ENCODE data around the gene LYZL6.

LYZL6 gene, protein sequence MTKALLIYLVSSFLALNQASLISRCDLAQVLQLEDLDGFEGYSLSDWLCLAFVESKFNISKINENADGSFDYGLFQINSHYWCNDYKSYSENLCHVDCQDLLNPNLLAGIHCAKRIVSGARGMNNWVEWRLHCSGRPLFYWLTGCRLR

DNA sequence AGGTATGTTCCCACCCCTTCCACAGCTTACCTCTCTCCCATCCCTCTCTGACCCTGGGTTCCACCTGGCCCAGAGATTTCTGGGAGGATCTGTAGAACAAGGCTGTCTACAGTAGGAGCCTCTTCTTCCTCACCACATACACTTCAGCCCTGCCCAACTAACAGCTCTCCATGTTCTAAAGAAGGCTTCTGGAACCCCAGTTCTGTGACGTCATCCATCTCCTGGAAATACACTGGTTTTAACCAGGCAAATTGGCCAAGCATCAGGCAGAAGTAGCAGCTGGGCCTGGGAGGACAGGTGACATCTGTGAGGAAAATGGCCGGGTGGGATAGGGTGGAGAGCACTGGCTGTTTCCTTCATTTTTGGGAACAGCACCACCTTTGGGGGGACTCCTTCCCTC lies at the start of gene LYZL6:
LYZL6 (minus strand) TSS at position 177 of the 400 bp plus-strand sequence. CDS start 4,357 bp downstream, outside the sequence.
- DNase-seq (ENCODE audit: low read depth): no peak

DNA sequence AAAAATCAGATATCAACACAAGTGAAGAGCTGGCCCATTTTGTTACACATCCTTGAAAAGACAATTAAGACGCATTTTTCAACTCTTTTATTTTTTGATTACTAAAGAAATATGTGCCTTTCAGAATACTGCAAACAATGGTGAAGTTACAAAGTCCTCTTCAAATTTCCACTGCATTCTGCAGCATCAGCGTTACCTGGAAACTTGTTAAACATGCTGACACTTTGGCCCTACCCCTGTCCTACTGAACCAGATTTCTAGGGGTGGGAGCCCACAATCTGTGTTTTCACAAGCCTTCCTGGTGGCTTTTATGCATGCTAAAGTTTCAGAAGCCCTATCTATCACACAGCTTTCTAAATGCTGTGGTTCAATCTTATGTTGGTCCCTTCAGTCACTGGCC lies 47.6 kb upstream of the LYZL6 start:
- no peak for DNase-seq (ENCODE audit: low read depth)
- H3K4me3 ChIP-seq (ENCODE audit: low read depth, low read length): no peak overlapping the region

More for the DNA sequence above, at the start of gene LYZL6:
- no peak within 1 kb of the TSS for H3K4me3 ChIP-seq (ENCODE audit: low read depth, low read length)

DNA sequence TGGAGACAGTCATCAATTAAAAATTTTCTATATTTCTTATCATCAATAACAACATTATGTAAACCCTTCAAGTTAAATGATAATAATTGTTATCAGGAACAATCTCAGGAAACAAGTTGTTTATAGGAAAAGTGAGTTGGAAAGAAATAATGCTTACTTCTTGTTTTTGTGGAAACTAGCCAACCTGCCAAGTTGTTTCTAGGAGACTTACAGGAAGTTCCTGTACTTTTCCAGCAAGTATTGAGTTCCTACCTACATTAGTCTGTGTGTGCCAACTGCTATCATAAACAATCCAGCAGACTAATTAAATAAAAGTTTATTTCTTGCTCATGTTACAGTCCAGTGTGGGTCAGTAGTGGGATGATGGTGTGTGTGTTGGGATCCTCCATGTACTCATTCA lies 44.7 kb upstream of the LYZL6 start:
- no peak for DNase-seq (ENCODE audit: low read depth)
- no peak overlapping the region for H3K4me3 ChIP-seq (ENCODE audit: low read depth, low read length)

DNA sequence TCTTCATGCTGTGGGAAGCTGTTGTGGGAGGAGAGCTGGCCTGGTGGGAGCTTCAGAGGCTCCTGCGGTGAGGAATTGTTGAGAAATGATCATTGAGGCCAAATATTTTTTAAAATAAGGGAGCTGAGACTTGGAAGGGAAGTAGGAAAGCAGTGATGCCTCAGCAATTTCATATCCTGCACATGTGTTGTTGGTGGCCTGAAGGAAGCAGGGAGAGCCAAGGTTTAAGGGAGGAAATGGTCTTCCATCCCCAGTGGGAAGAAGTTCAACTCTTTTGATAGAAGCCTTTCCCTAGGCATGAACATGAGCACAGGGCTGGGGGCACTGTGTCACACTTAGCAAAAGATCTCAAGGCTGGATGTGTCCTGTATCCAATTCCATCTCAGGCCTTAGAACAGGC lies 43.1 kb upstream of the LYZL6 start, which contains the start of gene CCL14:
CCL14 (minus strand) TSS at position 87 of the 400 bp plus-strand sequence; CDS start at position 7, 80 bp downstream.
- no peak within 1 kb of the TSS for H3K4me3 ChIP-seq (ENCODE audit: low read depth, low read length)
- DNase-seq (ENCODE audit: low read depth): no peak

DNA sequence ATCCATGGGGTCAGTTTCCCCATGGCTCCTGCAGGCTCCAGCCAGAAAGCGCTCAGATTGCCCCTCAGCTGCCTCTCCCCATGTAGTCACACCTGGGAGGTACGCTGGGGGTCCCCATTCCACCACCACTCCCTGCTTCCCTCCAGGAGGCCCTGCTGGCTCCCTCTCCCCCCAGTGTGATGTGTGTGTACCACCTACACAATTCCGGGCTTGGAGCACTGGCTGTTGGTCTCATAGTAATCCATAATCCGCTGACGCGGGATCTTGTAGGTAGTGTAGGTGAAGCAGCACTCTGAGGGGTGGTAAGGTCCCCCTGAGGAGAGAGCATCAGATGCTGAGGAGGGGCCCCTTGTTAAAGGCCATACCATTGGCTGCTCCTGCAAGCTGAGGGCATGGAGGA lies 40.6 kb upstream of the LYZL6 start:
- H3K4me3 ChIP-seq (ENCODE audit: low read depth, low read length): no peak overlapping the region
- no peak for DNase-seq (ENCODE audit: low read depth)

DNA sequence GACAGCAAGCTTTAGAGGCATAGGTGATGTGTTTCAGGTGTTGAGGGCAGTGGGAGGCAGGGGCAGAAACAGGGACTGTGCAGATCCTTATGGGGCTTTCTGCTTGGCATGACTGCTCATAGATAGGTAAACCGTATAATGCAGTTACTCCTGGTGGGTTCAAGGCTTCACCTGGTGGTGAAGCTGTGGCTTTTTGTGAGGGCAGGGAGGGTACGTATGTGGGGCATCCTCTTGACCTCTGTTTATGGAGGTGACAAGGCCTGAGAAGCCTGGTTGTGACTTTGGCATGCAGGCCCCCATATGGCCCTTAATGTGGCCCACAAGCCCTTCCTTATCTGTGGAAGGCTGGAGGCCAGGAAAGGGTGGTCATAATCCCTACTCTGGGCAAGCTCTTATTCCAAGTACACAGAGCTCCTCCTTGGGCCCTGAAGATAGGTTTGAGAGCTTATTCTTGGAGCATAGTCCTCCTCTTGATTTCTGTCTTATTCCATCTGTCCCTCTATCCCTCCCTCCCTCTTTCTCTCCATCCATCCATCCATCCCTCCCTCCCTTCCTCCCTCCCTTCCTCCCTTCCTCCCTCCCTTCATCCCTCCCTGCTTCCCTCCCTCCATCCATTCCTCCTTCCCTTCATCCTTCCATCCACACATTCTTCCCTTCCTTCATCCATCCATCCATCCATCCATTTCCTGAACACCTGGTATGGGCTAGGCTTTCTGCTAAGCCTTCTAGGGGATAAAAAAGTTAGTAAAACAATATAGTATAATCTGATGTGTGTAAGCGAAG lies 39.1 kb upstream of the LYZL6 start:
- DNase-seq (ENCODE audit: low read depth): no peak
- H3K4me3 ChIP-seq (ENCODE audit: low read depth, low read length): no peak overlapping the region

DNA sequence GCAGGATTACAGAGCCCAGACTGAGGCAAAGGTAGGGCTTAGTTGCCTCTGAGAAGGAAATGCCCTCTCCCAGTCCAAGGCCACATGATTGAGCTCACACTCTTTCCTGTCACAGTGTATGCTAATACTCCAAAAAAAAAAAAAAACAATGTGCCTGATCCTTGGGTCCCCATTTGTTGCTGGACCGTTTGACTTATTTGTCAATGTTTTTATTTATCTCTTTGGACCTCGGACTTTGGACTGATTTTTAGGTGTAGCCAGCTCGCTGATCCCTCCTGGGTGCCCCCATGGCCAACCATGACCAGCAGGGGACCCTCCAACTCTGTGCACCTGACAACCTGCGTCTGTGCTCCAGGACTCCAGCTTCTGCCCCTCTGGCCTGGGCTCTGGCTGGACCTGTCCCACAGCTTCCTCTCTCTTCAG lies 38.4 kb upstream of the LYZL6 start:
- DNase-seq (ENCODE audit: low read depth): no peak

DNA sequence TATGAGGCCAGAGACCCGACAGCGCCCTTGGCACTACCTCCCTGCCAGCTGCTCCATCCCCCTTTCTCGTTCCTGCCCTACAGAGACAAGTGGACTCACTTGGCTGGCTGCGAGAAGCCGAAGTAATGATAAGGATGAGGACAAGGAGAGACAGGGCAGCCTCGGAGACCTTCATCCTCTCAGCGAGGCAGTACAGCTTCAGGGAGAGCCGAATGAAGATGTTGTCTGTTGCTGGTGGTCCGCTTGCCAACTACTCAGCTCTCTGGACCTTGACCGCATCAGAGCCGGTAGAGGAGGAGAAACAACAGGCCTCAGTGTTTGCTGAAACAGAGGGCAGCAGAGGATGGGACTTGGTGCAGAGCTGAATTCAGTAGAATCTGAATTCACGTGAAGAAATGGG lies 37.7 kb upstream of the LYZL6 start, which contains the start of gene CCL16:
CCL16 (minus strand) TSS at position 252 of the 400 bp plus-strand sequence; CDS start at position 175, 77 bp downstream.
- DNase-seq (ENCODE audit: low read depth): no peak

More for the DNA sequence above, 38.4 kb upstream of the LYZL6 start:
- H3K4me3 ChIP-seq (ENCODE audit: low read depth, low read length): no peak overlapping the region

DNA sequence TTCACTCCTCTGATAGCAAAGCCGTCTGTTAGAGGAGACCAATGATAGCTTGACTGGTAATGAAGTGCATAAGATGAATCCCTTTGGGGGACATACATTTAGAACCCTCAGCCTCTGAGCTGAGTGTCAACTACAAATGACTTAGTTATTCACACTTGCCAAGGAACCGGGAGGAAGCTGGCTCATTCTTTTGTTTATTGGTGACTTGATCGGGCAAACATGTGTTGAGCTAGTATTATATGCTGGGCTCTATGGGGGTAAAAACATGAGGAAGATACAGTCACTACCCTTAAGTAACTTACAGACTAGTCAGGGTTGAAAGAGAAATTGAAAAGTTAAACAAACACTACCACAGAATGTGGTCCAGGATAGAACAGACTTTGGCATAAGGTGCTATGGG lies 34.8 kb upstream of the LYZL6 start:
- DNase-seq (ENCODE audit: low read depth): no peak
- H3K4me3 ChIP-seq (ENCODE audit: low read depth, low read length): no peak overlapping the region

More for the DNA sequence above, 37.7 kb upstream of the LYZL6 start, which contains the start of gene CCL16:
- H3K4me3 ChIP-seq (ENCODE audit: low read depth, low read length): no peak within 1 kb of the TSS

DNA sequence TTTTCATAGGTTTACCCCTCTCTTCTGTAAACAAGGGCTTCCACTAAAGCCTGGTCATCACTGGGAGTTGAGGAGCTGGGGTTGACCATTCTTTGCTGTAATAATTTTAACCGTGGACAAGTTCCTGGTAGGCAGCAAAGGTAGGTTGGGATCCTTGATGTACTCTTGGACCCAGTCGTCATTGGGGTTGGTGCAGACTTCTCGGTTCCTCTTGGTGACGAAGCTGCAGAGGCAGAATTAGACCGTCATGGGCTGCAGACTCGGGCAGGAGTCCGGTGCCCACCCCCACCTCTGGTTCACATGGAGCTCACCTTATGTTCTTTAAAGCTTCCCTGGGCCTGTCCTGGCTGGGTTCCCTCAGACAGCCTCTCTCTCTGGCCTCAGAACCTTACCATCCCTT lies 34.0 kb upstream of the LYZL6 start:
- no peak for DNase-seq (ENCODE audit: low read depth)
- H3K4me3 ChIP-seq (ENCODE audit: low read depth, low read length): no peak overlapping the region

DNA sequence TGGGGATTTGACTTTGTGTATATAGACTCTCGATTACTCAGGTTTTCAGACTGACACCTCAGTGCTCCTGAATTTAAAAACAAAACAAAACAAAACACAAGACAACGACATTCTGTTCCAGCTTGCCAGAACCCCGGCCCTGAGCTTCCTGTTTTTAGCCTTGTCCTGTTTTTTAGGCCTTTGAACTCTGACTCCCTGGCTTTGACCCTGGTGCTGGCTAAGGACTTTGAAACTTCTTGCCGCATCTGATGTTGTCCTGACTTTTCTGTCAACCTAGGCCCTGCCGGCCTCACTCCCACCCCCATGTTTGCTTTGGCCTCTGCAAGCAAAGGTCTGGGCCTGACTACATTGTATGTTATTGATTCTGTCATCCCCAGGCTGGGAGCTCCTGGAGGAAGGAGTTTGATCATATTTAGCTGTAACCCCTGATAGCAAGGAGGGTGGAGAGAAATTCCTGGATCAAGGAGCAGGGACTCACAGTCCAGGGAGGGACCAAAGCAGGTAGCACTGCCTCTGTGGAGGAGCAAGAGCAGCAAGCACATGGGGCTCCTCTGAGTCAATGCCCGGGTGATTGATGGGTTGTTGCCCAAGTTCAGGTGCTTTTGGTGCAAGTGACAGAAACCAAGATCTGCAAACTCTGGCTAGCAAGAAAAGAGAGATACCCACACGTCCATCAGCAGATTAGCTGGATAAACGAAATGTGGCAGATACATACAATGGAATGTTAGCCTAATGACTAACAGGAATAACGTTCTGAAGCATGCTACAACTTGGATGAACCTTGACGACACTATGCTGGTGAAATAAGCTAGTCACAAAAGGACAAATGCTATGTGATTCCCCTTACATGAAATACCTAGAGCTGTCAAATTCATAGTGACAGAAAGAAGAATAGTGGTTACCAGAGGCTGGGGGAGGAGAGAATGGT lies 30.1 kb upstream of the LYZL6 start:
- H3K4me3 ChIP-seq (ENCODE audit: low read depth, low read length): no peak overlapping the region
- no peak for DNase-seq (ENCODE audit: low read depth)

DNA sequence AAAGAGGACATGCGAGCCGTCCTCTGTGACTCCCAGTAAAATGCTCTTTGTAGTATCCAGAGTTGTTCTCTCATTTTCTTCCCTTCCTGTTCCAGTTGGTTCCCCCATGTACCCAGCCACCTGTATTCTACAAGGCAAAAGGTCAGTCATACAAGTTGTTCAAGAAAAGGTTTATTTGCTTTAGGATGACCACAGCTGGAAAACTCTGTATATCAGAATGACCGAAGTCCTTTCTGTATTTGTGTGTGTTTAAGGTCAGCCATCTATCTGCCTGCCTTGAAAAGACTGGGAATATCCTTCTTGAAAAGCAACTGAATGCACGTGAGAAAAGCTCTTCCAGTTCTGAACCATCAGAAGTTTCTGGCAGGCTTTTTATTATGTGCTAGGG lies 29.4 kb upstream of the LYZL6 start:
- no peak for DNase-seq (ENCODE audit: low read depth)
- no peak overlapping the region for H3K4me3 ChIP-seq (ENCODE audit: low read depth, low read length)

DNA sequence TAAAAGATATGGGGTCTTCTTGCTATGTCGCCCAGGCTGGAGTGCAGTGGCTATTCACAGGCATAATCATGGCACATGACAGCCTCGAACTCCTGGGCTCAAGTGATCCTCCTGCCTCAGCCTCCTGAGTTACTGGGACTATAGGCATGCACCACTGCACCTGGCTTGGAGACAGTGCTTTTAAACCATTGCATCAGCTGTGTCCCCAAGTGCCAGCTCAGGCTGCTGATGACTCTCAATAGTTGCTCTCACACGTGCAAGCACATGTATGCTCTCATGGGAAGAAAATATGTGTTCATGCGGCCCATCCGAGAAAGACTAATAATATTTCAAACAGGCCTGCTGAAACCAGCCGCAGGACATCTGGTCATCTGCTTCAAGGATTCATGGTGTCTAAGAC lies 29.0 kb upstream of the LYZL6 start:
- no peak overlapping the region for H3K4me3 ChIP-seq (ENCODE audit: low read depth, low read length)
- DNase-seq (ENCODE audit: low read depth): no peak

DNA sequence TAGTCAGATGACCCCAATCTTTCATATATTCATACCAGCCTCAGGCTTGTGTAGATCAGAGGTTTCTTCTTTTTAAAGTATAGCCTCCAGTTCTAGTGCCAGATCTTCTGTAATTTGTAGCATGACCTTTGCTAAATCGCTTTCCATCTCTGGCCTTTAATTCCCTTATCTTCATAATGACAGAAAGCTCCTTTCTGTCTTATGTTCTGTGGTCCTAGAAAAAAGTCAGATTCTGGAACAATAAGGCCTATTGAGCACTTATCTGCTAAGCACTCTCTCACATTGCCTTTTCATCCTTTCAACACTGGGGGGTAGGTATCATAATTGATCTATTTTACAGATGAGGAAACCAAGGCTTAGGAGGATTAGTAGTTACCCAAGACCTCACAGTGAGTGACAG lies 28.6 kb upstream of the LYZL6 start:
- DNase-seq (ENCODE audit: low read depth): no peak
- no peak overlapping the region for H3K4me3 ChIP-seq (ENCODE audit: low read depth, low read length)

DNA sequence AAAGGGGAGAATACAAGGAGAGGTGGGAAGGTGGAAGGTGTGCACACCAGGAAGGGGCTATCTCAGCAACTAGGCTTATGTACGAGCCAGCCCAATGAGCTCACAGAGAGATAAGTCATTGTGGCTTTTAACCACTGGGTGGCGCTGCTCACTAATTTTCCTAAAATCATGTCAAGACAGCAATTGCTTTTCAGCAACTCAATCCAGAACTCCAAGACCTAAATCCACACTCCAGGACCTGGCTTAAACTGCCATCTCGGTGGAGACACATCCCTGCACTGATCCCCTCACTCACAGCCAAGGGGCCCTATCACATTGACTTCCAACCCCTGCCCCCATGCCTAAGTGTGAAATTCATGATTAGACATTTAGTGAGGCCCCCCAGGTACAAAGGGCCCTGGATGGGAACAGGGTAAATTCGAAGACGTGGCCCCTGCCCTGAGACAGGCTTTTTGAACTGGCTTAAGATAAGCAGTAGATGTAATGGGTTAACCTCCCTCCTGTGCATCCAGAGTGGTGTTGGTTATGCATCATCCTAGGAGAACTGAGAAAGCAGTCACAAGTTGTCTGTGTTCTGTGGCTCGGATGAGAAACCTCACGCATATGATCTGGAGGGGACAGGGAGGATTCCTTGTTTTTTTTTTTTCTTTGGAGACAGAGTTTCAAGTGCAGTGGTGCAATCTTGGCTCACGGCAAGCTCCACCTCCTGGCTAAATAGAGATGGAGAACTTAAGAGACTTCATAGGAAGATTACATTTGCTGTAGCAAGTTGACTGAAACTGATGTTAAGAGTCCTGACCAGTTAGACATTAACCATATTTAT lies 26.3 kb upstream of the LYZL6 start:
- H3K4me3 ChIP-seq (ENCODE audit: low read depth, low read length): no peak overlapping the region
- DNase-seq (ENCODE audit: low read depth): peak; percentile 18

DNA sequence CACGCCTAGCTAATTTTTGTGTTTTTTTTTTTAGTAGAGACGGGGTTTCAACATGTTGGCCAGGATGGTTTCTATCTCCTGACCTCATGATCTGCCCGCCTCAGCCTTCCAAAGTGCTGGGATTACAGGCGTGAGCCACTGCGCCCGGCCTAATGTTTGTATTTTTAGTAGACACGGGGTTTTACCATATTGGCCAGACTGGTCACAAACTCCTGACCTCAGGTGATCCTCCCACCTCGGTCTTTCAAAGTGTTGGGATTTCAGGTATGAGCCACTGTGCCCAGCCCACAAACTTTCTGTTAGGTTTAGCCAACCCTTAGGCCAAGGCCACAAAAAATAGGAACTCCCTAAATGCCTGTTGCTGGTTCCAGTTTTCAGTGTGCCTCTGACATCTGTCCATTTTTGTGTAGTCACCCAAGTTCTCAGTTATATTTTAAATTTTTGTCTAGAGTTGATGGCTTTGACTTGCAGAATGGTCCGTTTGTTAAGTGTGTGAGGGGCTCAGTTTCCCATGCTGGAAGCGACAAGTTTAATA lies 25.1 kb upstream of the LYZL6 start:
- no peak for DNase-seq (ENCODE audit: low read depth)

DNA sequence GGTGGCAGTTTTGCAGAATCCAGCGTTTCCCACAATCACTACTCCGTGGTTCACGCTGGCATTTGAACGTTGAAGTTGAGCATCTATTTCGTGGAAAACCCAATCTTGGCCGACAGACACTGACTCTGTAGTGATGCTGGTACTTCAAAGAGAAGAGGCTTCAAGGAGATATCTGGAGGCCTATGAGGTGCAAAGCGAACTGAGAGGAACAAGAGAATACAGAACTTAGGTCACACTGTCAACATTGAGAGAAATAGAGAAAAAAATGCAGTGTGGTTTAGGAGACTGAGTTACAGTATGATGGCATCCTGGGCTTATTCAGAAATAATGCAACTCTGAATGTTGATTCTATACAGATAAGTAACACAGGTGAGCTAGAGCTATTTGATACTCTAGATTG lies 21.8 kb upstream of the LYZL6 start:
- no peak overlapping the region for H3K4me3 ChIP-seq (ENCODE audit: low read depth, low read length)
- no peak for DNase-seq (ENCODE audit: low read depth)

More for the DNA sequence above, 25.1 kb upstream of the LYZL6 start:
- no peak overlapping the region for H3K4me3 ChIP-seq (ENCODE audit: low read depth, low read length)

DNA sequence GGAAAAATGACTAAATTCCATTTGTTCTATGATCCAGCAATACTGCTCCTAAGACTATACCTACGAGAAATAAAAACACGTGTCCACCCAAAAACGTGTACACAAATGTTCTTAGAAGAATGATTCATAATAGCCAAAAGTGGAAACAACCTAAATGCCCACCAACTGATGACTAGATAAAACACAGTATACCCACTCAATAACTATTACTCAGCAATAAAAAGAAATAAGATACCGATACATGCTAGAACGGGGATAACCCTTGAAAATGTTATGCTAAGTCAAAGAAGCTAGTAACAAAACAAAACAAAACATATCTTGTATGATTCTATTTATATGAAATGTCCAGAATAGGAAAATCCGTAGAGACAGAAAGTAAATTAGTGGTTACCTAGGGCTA lies 20.1 kb upstream of the LYZL6 start:
- H3K4me3 ChIP-seq (ENCODE audit: low read depth, low read length): no peak overlapping the region
- no peak for DNase-seq (ENCODE audit: low read depth)

DNA sequence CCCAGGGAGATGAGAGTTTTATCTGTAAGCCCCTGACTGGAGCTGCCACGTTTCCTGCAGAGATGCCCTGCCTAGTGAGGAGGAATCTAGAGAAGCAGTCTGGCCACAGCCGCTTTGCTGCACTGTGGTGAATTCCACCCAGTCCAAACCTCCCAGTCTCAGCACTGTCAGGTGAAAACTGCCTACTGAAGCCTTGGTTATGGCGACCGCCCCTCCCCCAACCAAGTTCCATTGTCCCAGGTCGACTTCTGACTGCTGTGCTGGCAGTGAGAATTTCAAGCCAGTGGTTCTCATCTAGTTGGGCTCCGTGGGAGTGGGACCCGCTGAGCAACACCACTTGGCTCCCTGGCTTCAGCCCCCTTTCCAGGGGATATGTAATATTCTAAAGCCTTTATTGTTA lies 10.2 kb upstream of the LYZL6 start:
- no peak overlapping the region for H3K4me3 ChIP-seq (ENCODE audit: low read depth, low read length)

More for the DNA sequence above, 10.2 kb upstream of the LYZL6 start:
- no peak for DNase-seq (ENCODE audit: low read depth)

Data from skeletal muscle cell (primary cell).